Ovary (tissue), 9 donors: ENCODE results near the gene ATP13A5. TPM values are rescaled to one million over a fixed set of nuclear protein-coding genes. Genes with fewer than 3 reads are reported as not detected.

Experiments
- DNase-seq, 5 donors: peaks; one replicate each; pipeline ENCODE4 v3.0.0-alpha.2; 2019 to 2020
- H3K27ac ChIP-seq, 2 donors: fragments of 200-600 bp; one replicate each; pipeline versions ENCODE4 v1.5.1 to v1.8.0; 2019 to 2022
- H3K27me3 ChIP-seq: fragments of 200-600 bp; one replicate; pipeline ENCODE4 v1.8.0; 2022
- H3K36me3 ChIP-seq: fragments of 200-600 bp; sonication (generic); one replicate; pipeline ENCODE4 v1.5.1; 2019
- H3K4me1 ChIP-seq: one replicate; pipeline ENCODE4 v1.8.1; 2013; ENCODE audit warnings: mild to moderate bottlenecking, moderate library complexity; ENCODE audit not compliant: insufficient read depth
- H3K4me3 ChIP-seq: fragments of 200-600 bp; sonication (generic); one replicate; pipeline ENCODE4 v1.5.1; 2017
- H3K9me3 ChIP-seq, 2 donors: fragments of 200-600 bp in 1 of 2; sonication (generic) in 1 of 2; one replicate each; pipeline versions ENCODE4 v1.5.1 to v1.8.1; 2013 to 2019; ENCODE audit warnings: mild to moderate bottlenecking in 1 of 2, moderate library complexity in 1 of 2
- EP300 ChIP-seq: sonication (generic); formaldehyde crosslinking; IDR thresholded peaks from one replicate; pipeline ENCODE4 v1.6.1; 2017; ENCODE audit warnings: antibody characterized with exemption
- POLR2A ChIP-seq: fragments of 450-650 bp; IDR thresholded peaks from one replicate; pipeline ENCODE4 v1.6.1; 2017; ENCODE audit warnings: antibody characterized with exemption, mild to moderate bottlenecking, moderate library complexity
- WGBS, 3 donors: extraction: QIAGEN DNeasy Blood & Tissue Kit in 1 of 3; methylation state at CpG; one replicate each; pipeline versions ENCODE4 v1.1.5 to v1.1.7; 2013 to 2017; 5-methylcytosine and 5-hydroxymethylcytosine counted together
- intact Hi-C, 4 donors: fragments of 100-400 bp; cut with DNase I; formaldehyde crosslinking; loops; one replicate each; pipeline versions ENCODE4 v1.11.0 to v1.15.1; 2022 to 2023
- polyA plus RNA-seq, 2 donors: library from polyadenylated mRNA; stranded (reverse); fragments of 200-250 nt in 1 of 2; fragments of 350-450 nt in 1 of 2; fragmentation: Illumina TruSeq in 1 of 2; extraction: RNeasy Lipid Tissue Mini Kit (QIAGEN cat#74804) in 1 of 2; gene quantifications; one replicate each; pipeline ENCODE4 v1.2.3, GENCODE V29; 2013 to 2014
- total RNA-seq, 7 donors: library from RNA; depleted of rRNA in 2 of 7; stranded (reverse); fragments of >200 nt in 2 of 7; fragmentation: NEBNext Ultra II Directional in 3 of 7; extraction: Animal tissue kit (Norgen Biotek cat#: 25700) in 3 of 7; gene quantifications; one replicate each; pipeline versions ENCODE4 v1.1.0 to v1.2.4, GENCODE V29; 2016 to 2023
- TF ChIP-seq, protein P1 (sequence below), 3 donors: fragments of 450-650 bp in 2 of 3; fragments of 200-600 bp in 1 of 3; IDR thresholded peaks; one replicate each; pipeline versions ENCODE4 v1.5.1 to v1.8.0; 2016 to 2022; ENCODE audit warnings: antibody characterized with exemption in 3 of 3, mild to moderate bottlenecking in 1 of 3
- donor health status: DM: no; HTN: no; CAD: no; lungs with moderate emphysema.
- donor health status: DM: no; HTN: no; CAD: no.
- donor health status: Bipolar disorder and iron deficiency.
- donor health status: DM: yes; HTN: yes; CAD: no.
- donor health status: DM: no; HTN: no; CAD: no.
- donor health status: DM: yes; HTN: yes; CAD: no.

ATP13A5 gene
- total and polyA plus RNA-seq, 9 donors, result 0.07 to 0.36 TPM; not detected in 7

DNA sequence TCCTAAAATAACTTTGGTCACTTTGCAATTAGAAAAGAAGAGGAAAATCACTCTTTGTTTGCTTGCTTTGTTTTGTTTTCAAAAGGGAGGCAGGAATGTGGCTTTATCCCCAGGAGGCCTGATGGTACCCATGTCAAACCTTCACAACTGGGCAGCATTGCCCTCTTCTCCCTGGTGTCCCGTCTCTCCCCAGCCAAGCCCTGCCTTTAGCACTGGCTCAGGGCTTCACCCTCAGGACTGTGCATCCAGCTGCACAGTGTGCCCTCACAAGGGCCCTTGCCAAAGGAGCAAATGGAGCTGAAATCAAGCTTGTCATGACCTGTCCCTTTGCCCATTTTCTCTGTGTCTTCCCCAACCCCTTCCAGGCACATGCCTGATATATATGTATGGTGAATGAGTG, 29.1 kb upstream of the ATP13A5 start:
- no peaks in the 10 kb centered on the region for H3K27me3 ChIP-seq
- 47 to 65% (median 65%) methylated on average over 1 of the region's 1 CpG for WGBS, 3 donors

DNA sequence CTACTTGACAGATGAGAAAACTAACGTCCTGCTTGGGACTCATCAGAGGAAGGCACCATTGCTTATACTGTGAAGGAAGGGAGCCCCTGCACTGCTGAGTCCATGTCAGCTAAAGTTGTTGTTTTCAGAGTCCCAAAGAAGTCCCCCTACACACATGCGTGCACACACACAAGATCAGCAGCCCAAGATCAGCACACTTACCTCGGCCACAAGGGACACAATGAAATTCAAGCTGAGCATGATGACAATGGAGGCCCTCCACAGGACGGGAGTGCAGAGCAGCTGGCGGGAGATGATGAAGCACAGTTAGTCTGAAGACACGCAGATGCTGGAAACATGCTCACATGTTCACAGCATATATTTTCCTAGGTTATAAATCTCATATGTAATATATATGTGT, 28.6 kb upstream of the ATP13A5 start:
- 63 to 66% (median 64%) methylated on average over 6 of the region's 6 CpGs for WGBS, 3 donors
- intact Hi-C loops, result no loop called here
- no peak overlapping the region for H3K4me3 ChIP-seq
- H3K27ac ChIP-seq, result no peak overlapping the region
- no peaks in the 10 kb centered on the region for H3K36me3 ChIP-seq
- no peaks in the 10 kb centered on the region for H3K9me3 ChIP-seq
- DNase-seq, result no peak
- no peaks in the 10 kb centered on the region for H3K27me3 ChIP-seq
- TF ChIP-seq EP300 (no peak), POLR2A (no peak)
- TF ChIP-seq, protein P1, sequence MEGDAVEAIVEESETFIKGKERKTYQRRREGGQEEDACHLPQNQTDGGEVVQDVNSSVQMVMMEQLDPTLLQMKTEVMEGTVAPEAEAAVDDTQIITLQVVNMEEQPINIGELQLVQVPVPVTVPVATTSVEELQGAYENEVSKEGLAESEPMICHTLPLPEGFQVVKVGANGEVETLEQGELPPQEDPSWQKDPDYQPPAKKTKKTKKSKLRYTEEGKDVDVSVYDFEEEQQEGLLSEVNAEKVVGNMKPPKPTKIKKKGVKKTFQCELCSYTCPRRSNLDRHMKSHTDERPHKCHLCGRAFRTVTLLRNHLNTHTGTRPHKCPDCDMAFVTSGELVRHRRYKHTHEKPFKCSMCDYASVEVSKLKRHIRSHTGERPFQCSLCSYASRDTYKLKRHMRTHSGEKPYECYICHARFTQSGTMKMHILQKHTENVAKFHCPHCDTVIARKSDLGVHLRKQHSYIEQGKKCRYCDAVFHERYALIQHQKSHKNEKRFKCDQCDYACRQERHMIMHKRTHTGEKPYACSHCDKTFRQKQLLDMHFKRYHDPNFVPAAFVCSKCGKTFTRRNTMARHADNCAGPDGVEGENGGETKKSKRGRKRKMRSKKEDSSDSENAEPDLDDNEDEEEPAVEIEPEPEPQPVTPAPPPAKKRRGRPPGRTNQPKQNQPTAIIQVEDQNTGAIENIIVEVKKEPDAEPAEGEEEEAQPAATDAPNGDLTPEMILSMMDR (IDR thresholded peaks at IDR 0.05), result no peak
- H3K4me1 ChIP-seq, result no peaks in the 10 kb centered on the region

More for the DNA sequence above, 29.1 kb upstream of the ATP13A5 start:
- Histone ChIP-seq H3K4me3 (no peak overlapping the region), H3K36me3 (no peaks in the 10 kb centered on the region), H3K9me3 (no peaks in the 10 kb centered on the region), H3K4me1 (no peaks in the 10 kb centered on the region), H3K27ac (no peak overlapping the region)
- intact Hi-C loops, result no loop called here
- no peak for DNase-seq
- TF ChIP-seq, protein P1 (IDR thresholded peaks at IDR 0.05), result no peak
- TF ChIP-seq POLR2A, result no peak
- no peak for TF ChIP-seq EP300

DNA sequence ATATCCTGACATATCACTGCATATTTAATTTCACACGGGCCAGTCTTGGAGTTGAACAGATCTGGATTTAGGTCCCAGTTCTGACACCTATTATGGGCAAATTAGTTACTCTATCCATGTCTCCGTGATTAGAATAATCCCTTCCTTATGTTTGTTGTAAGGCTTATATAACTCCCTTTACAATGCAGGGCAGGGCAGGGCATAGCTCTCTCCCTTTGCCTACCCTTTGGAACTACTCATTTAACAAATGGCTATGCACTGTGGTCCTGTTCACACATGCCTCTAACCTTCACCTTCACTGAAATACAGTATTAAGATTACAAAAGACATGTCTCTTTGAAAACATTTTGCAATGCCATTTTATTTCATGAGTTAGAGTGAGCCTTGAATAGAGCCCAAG, 24.8 kb upstream of the ATP13A5 start:
- Histone ChIP-seq H3K36me3 (no peaks in the 10 kb centered on the region), H3K27me3 (no peaks in the 10 kb centered on the region), H3K27ac (no peak overlapping the region), H3K9me3 (no peaks in the 10 kb centered on the region), H3K4me3 (no peak overlapping the region), H3K4me1 (no peaks in the 10 kb centered on the region)
- no peak for DNase-seq
- intact Hi-C loops, result no loop called here
- WGBS, 3 donors, result 84 to 92% (median 87%) methylated on average over 2 of the region's 2 CpGs
- no peak for TF ChIP-seq POLR2A
- TF ChIP-seq, protein P1 (IDR thresholded peaks at IDR 0.05), result no peak
- TF ChIP-seq EP300, result no peak

- H3K27ac ChIP-seq, result no peak overlapping the region
- no peaks in the 10 kb centered on the region for H3K9me3 ChIP-seq
- H3K36me3 ChIP-seq, result no peaks in the 10 kb centered on the region
- no peaks in the 10 kb centered on the region for H3K4me1 ChIP-seq
- no peaks in the 10 kb centered on the region for H3K27me3 ChIP-seq
- intact Hi-C loops, result no loop called here
- no peak overlapping the region for H3K4me3 ChIP-seq
- no peak for DNase-seq
- no peak for TF ChIP-seq POLR2A
- TF ChIP-seq EP300, result no peak
- TF ChIP-seq, protein P1 (IDR thresholded peaks at IDR 0.05), result no peak
Measured at GRCh38 chr3:193400304-193400703, 21.8 kb upstream of the ATP13A5 start.
